Activated T-cell treated with anti-CD3 and anti-CD28 coated beads for 1 hour (primary cell): Measurements from ENCODE around the gene TLCD2.
"Not testable (repeated sequence)": the region's sequence is repeated elsewhere in the genome, so short reads cannot be mapped to it uniquely, and the experiment has no call there.

Source experiments
- DNase-seq: peaks from one replicate; pipeline ENCODE4 v3.0.0-alpha.2; 2020; ENCODE audit warnings: low read depth

TLCD2 gene, protein sequence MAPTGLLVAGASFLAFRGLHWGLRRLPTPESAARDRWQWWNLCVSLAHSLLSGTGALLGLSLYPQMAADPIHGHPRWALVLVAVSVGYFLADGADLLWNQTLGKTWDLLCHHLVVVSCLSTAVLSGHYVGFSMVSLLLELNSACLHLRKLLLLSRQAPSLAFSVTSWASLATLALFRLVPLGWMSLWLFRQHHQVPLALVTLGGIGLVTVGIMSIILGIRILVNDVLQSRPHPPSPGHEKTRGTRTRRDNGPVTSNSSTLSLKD

DNA sequence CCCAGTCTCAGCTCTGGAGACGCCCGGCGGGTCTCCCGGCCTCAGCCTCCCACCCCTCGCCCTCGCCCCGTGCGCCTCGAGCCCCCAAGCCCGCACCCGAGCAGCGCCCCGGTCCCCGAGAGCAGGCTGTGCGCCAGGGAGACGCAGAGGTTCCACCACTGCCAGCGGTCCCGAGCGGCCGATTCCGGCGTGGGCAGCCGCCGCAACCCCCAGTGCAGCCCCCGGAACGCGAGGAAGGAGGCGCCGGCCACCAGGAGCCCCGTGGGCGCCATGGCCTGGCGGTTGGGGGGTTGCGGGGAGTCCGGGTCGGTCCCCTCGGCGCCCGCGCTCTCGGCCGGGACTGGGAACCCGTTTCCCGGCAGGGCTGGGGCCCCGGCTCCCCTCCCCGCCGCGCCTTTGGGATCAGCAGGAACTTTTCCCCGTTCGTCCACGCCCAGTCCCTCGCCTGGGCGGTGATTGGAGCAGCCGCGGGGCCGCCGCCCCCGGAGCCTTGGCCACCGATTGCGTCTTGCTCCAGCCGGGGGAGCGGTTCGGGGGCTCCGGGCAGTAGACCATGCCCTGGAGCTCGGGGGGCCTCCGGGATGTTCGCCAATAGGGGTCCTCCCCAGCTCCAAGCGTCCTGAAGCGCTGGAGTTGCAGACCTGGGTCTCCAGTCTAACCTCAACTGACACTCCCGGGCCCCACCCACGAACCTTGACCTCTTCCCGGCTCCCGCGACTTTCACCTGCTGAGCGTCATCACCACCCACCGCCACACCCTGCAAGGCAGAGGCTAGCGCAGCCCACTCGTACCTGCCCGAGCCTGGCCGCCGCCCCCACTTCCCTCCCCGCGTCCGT is at the start of gene TLCD2:
Gene TLCD2, minus strand, starts transcription at position 407 of the 836 bp plus-strand sequence. Its CDS starts 135 bp downstream, at position 272.
- no peak for DNase-seq

DNA sequence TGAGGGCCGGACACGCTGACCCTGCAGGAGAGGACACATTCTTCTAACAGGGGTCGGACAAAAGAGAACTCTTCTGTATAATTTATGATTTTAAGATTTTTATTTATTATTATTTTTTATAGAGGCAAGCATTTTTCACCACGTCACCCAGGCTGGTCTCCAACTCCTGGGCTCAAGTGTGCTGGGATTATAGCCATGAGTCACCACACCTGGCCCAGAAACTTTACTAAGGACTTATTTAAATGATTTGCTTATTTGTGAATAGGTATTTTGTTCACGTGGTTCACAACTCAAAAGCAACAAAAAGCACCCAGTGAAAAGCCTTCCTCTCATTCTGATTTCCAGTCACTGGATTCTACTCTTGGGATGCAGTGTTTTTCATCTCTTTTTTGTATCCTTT is 49.4 kb upstream of the TLCD2 start:
- no peak for DNase-seq

DNA sequence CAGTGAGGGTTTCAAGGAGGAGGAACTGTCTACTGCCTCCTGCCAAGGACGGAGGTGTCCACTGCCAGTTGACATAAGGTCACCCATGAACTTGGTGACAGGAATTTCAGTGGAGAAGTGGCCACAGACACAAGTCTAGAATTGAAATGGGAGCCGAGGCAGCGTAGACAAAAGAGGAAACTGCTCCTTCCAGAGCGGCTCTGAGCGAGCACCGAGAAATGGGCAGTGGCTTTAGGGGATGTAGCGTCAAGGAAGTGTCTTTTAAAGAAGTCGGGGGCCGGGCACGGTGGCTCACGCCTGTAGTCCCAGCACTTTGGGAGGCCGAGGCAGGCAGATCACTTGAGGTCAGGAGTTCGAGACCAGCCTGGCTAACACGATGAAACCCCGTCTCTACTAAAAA is 48.6 kb upstream of the TLCD2 start:
- DNase-seq = no peak

DNA sequence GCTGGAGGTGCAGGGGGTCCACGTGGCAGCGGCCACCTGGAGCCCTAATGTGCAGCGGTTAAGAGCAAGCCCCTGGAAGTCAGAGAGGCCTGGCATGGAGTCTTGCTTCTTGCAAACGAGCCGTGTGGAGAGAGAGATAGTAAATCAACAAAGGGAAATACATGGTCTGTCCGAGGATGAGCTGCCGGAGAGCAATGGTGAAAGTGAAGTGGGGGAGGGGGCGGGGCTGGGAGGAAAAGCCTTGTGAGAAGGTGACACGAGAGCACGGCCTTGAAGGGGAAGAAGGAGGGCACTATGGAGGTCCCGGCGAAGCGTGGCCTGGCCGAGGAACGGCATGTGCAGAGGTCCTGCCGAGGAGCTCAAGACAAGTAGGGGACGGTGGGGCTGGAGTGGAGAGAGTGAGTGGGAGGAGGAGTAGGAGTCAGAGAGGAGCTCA is 45.7 kb upstream of the TLCD2 start:
- no peak for DNase-seq

DNA sequence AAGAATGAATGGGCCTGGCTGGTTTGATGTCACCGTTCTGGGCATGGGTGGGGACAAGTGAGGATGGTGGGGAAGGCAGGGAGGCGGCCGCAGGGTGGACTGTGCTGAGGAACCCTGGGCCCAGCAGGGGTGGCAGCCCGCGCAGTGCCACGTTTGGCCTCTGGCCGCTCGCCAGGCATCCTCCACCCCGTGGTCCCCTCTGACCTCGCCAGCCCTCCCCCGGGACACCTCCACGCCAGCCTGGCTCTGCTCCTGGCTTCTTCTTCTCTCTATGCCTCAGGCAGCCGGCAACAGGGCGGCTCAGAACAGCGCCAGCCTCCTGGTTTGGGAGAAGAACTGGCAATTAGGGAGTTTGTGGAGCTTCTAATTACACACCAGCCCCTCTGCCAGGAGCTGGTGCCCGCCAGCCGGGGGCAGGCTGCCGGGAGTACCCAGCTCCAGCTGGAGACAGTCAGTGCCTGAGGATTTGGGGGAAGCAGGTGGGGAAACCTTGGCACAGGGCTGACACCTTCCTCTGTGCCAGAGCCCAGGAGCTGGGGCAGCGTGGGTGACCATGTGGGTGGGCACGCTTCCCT is 45.2 kb upstream of the TLCD2 start:
- DNase-seq = no peak

DNA sequence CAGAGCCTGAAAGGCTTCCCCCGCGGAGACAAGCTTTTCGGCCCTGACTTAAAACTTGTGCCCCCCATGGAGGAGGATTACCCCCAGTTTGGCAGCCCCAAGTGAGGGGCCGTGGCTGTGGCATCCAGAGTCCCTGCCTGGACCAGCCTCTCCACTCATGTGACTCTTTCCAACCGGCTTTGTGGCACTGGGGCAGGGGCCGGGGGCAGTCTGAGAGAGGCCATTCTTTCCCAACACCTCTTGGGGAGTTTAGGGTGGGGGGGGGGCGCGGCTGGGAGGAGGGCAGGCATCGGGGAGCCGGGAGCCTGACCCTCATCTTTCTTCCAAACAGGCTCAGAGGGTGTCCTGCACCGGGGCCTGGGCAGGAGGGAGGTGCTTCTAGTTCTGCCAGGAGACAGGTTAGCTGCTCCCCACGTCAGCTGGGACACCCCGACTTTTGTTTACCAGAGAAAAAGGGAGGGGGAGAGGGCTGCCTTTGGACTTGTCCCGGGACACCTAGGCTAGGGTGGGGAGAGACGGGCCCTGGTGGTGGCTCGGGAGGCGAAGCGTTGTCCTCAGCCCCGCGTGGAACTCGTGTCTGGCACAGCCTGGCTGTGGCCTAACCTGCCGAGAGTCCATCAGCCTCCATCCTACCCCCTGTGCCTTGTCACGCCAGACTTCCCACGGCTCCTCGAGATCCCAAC is 44.4 kb upstream of the TLCD2 start:
- DNase-seq = no peak

DNA sequence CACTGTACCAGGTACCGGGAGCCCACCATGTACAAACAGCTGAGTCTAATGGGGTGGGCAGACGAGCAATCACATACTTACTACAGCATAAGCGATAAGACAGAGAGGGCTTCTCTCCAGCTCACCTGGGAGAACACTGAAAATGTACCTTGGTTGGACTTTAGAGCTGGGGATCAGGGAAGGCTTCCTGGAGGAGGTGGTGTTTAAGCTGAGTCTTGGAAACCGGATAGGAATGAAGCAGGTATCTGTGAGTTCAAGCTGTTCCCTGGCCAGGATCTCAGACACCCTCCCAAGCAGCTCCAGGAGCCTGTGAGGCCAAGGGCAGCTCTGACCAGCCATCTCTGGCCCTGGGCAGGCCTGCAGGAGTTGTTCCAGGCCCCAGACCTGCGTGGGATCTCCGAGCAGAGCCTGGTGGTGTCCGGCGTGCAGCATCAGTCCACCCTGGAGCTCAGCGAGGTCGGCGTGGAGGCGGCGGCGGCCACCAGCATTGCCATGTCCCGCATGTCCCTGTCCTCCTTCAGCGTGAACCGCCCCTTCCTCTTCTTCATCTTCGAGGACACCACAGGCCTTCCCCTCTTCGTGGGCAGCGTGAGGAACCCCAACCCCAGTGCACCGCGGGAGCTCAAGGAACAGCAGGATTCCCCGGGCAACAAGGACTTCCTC is 43.7 kb upstream of the TLCD2 start:
- DNase-seq = no peak

DNA sequence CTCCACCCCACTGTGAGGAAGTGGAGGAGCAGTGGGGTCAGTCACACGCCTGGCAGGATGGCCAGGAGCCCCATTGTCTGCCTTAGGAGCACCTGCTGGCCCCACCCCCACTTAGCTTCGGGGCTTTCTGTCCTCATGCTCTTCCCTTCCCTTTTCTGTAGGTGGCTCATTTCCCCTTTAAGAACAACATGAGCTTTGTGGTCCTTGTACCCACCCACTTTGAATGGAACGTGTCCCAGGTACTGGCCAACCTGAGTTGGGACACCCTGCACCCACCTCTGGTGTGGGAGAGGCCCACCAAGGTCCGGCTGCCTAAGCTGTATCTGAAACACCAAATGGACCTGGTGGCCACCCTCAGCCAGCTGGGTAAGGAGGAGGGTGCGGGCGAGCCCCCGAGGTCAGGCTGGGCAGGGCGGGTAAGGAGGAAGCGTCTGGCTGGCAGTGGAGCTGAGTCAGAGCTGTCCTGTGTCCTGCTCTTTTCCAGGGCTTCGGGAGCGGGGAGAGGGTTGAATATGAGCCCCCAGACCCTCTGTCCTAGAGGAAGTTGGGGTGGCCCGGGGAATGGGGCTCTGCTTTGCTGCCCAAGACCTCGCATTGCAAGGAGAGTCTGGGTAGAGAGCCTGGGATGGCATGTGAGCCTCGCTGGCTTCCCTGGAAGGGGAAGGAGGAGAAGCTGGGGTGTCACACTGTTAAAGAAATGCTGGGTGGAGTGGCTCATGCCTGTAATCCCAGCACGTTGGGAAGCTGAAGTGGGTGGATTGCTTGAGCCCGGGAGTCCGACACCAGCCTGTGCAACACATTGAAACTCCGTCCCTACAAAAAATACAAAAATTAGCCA is 42.5 kb upstream of the TLCD2 start:
- DNase-seq = no peak

DNA sequence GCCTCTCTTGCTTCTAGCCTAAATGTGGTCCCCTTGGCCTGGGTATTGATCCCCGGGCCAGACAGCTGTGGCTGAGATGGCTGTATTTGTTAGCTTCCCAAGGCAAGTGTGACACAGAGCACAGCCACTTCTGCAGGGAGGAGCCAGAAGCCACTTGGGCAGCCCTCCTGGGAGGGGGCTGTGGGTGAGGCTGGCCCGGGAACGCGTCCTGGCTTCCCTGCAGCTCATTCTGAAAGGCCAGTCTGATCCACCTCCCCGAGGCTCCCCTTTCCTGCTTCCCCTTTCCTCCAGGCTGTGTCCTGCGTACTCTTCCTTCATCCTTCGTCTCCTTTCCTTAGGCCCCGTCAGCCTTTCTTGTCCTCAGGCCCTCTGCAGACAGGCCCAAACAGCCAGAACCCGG is 40.5 kb upstream of the TLCD2 start:
- DNase-seq = no peak

DNA sequence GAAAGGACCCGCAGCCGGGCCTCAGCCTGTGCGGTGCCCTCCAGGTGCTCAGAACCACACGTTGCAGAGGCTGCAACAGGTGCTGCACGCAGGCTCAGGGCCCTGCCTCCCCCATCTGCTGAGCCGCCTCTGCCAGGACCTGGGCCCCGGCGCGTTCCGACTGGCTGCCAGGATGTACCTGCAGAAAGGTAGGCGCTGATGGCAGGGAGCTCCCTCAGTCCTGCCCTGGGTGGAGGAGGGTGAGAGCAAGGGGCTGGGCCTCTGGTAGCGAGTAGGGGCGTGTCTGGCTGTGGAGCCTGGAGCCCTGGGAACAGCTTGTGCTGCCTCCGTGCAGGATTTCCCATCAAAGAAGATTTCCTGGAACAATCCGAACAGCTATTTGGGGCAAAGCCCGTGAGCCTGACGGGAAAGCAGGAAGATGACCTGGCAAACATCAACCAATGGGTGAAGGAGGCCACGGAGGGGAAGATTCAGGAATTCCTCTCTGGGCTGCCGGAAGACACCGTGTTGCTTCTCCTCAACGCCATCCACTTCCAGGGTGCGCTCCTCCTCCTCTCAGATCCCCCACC is 36.9 kb upstream of the TLCD2 start:
- no peak for DNase-seq

DNA sequence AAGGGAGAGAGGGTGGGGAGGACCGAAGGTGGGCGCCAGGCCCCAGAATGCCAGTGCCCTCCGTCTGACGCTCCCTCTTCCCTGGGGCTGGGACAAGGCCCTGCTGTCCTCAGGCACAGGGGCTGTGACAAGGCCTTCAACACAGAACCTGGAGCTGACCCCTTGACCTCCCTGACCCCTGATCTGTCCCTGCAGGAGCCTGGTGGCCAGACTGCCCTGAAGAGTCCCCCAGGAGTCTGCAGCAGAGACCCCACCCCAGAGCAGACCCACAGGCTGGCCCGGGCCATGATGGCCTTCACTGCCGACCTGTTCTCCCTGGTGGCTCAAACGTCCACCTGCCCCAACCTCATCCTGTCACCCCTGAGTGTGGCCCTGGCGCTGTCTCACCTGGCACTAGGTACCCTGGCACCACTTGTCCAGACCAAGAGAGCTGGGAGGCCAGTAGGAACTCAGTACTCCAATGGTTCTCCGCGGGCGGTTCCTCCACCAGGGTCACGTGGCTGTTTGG is 35.4 kb upstream of the TLCD2 start:
- DNase-seq = no peak

DNA sequence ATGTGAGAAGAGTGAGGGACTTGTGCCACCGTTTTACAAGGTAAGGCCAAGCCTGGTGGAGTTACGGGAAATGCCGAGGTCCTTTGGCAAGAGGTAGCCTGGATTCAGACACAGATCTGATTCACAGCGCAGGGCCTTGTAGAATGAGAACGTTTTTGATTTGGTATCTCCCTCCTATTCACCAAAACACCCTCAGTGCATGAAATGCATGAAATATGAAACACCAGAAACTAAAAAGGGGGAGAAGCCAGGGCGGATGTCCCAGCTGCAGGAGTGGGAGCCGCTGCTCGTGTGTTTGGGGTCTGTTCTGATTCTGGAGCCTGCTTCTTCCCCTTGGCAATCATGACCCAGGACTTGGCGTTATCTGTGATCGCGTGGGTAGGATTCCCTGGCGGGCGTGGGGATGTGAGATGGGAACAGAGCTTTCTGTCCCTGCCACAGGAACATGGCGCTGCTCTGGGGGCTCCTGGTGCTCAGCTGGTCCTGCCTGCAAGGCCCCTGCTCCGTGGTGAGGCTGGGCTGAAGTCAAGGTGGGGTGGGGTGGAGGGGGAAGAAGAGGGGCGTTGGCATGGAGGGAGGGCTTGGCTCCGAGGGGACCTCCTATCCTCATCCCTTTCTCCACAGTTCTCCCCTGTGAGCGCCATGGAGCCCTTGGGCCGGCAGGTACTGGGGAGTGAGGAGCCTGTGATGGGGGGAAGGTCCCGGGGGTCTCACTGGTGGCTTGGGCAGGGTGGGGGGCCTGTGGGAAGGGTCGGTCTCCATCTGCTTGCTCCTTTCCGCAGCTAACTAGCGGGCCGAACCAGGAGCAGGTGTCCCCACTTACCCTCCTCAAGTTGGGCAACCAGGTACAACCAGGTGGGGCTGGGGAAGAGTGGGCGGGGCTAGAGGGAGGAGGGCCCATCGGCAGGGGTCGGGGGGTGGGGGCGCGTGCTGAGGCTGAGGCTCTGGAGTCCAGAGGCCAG is 34.7 kb upstream of the TLCD2 start:
- DNase-seq = no peak

DNA sequence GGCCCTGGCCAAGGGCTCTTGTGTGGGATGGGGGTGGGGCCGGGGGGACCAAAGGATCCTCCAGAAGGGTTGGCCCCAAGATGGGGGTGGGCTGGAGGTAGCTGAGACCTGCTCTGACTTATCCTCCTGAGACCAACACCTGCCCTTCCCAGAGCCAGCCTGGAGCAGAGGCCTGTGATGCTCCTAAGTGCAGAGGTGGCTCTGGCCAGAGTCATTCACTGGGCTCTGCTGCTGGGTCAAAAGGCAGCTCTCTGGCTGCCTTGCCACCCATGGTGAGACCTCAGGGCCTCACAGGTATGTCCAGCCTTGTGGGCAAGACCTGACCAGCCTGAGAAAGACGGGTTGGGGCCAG is 32.9 kb upstream of the TLCD2 start:
- DNase-seq = no peak

DNA sequence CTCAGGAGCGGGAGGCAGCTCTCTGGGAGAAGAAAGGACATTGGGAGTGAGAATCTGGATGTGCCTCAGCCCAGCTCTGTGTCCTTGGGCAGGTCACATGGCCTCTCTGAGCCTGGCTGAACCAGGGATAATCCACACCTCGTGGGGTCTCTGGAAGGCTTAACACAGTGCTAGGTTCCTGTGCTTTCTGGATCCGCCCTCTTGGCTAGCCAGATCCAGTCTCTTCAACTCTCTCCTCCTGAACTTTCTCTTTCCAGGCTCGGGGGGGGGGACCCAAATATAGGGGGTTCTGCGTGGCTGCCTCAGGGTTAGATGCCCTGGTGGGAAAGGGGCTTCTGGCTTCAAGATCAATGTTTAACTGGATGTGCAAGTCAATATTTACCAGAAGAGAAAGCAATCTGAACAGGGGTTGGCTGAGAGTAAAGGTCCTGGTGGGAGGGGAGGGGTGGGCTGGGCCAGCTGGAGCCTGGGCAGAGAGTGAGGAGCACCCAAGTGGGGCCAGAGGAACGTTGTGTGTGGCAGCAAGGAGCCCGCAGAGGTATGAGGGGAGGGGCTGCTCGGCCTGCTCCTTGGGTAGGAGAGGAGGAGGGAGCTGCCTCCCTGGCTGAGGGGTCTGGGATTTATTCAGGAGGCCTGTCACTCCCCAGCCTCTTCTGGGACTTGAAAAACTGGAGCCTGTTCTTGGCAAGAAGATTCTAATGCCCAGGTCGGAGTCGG is 32.4 kb upstream of the TLCD2 start, which contains the start of gene SERPINF2:
Gene SERPINF2, plus strand, starts transcription at position 501 of the 717 bp plus-strand sequence. CDS start 2,125 bp downstream, outside the sequence.
- no peak for DNase-seq

DNA sequence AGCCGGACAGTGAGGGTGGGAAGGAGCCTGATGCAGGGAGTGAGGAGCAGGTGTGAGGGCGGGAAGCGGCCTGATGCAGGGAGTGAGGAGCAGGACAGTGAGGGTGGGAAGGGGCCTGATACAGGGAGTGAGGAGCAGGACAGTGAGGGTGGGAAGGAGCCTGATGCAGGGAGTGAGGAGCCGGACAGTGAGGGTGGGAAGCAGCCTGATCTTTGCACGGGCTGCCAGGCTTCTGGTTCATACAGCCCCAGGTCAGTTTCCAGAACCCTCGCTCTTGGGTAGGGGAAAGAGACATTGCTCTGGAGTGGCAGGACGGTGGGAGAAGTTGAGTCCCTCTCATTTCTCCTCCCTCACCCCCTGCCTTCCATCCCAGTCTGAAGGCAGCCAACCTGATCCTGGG is 31.7 kb upstream of the TLCD2 start:
- not testable (repeated sequence) for DNase-seq

DNA sequence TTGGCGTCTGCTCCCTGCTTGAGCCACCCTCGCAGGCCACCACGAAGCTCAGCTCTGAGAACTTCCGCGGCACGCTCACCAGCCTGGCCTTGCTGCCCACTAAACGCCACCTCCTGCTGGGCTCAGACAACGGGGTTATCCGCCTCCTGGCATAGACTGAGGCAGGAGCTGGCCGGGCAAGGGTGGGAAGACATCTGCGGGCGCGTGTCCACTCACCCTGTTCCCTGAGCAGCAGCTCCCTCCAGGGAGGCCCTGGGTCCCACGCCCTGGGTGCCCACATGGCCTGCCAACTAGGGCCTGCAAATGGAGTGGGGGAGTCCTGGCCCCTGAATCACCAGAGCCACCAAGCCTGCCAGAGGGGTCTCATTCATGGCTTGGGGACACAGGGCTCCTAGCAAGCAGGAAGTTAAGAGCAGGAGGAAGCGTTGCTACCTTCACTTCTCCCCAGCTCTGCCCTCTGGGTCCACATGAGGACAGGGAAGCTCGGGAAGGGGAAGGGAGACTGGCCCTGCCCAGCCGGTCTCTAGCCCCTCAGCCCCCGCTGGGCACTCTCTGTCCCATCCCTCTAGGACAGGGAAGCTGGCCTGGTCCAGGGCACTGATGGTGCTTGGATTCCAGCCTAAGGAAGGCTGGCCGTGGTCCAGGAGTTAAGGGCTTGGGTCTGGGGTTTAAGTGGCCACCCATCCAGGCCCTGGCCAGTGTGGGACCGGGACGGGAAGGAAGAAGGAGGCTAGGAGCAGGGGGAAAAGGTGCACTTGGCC is 27.5 kb upstream of the TLCD2 start:
- no peak for DNase-seq

DNA sequence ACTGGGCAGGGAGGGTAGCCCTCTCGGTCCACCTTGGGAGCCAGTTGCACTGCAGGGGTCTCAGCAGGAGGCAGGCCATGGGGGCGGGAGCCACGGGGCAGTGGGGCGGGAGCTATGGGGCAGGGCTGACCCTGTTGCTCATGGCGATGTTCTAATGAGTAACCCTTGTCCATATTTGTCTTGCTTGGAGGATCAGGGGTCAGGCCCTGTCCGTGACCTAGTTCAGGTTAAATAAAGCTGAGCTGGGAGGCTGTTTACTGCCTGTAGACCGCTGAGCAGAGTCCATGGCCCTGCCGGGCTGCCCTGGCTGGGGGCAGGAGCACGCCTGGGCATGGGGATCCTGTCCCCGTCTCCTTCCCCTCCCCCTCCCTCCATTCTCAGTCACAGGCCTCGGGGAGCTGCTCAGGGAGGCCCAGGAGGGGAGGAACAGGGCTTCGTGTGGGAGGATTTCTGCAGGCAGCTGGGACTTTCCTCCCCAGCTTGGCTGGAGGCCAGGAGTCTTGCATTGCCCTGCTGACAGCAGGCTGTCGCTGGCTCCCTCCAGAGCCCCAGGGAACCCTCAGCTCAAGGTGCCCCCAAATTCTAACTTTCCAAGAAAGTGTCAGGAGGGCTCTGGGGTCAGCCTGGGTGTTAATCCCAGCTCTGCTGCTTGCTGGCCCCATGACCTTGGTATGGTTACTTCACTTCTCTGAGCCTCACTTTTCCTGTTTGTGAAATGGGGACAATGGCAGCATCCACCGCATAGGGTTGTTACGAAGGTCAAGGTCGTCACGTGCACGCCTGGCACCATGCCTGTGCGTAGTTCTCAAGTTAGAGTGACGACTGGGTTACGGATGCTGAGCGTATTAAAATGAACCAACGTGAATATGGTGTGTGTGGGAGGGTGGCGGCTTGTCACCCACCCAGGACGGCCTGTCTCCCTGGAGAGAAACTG is 26.4 kb upstream of the TLCD2 start:
- DNase-seq = no peak
